Measurements from ENCODE around the gene HMGCL. TPM values are rescaled to one million over a fixed set of nuclear protein-coding genes. Genes with fewer than 3 reads are reported as not detected.

The HMGCL gene
- total RNA-seq, 1 donor from 2014 or later, result 30.0 TPM

DNA sequence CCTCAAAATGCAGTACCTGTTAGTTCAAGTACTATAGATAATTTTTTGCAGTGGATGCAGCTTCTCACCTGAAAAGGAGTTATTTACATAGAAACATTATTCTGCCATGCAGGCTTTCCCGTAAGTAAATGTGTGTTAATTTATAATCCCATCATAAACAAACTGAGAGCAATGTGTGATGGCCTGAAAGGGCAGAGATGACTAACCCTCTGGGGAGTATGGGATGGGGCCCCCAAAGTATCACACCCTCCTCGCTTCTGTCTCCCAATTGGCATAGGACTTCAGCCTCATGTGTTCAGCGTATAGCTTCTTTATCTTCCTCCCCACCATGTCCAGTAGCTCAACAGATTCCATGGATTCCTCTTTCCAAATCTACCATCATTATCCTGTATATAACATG, 7.6 kb downstream of the HMGCL start:
- peaks cover 6% of the 10 kb centered on the region for H3K36me3 Mint-ChIP-seq (ENCODE audit: low read depth, unreplicated experiment)
- DNase-seq (ENCODE audit: low spot score), result no peak
- H3K27ac Mint-ChIP-seq (ENCODE audit: unreplicated experiment), result no peak overlapping the region
- TF ChIP-seq, protein P1, sequence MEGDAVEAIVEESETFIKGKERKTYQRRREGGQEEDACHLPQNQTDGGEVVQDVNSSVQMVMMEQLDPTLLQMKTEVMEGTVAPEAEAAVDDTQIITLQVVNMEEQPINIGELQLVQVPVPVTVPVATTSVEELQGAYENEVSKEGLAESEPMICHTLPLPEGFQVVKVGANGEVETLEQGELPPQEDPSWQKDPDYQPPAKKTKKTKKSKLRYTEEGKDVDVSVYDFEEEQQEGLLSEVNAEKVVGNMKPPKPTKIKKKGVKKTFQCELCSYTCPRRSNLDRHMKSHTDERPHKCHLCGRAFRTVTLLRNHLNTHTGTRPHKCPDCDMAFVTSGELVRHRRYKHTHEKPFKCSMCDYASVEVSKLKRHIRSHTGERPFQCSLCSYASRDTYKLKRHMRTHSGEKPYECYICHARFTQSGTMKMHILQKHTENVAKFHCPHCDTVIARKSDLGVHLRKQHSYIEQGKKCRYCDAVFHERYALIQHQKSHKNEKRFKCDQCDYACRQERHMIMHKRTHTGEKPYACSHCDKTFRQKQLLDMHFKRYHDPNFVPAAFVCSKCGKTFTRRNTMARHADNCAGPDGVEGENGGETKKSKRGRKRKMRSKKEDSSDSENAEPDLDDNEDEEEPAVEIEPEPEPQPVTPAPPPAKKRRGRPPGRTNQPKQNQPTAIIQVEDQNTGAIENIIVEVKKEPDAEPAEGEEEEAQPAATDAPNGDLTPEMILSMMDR (IDR thresholded peaks at IDR 0.05; ENCODE audit: unreplicated experiment), result no peak
- H3K27me3 Mint-ChIP-seq (ENCODE audit: unreplicated experiment), result peaks cover 3% of the 10 kb centered on the region
- H3K4me1 Mint-ChIP-seq (ENCODE audit: unreplicated experiment), result peaks cover 4% of the 10 kb centered on the region
- peak overlapping the region; percentile 28 for H3K4me3 Mint-ChIP-seq (ENCODE audit: unreplicated experiment)
- H3K9me3 Mint-ChIP-seq (ENCODE audit: unreplicated experiment), result no peaks in the 10 kb centered on the region

DNA sequence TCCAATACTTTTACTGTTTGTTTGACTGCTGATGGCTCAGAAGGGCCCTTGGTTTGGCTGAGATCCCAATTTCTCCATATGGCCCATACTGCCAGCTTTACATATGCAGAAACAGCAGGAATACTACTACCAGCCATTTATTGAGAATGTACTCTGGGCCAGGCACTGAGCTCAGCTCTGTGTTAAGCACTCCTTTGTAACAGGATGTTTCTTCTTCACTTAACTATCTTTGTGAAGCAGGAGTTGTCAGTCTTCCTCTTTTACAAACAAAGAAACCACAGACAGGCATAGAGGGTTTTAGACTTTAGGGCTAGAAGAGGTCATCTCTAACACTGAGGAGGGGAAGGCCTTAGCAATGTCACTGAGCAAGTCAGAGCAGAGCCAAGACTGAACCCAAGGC, 8.3 kb downstream of the HMGCL start:
- H3K27ac Mint-ChIP-seq (ENCODE audit: unreplicated experiment), result no peak overlapping the region
- peaks cover 3% of the 10 kb centered on the region for H3K27me3 Mint-ChIP-seq (ENCODE audit: unreplicated experiment)
- DNase-seq (ENCODE audit: low spot score), result no peak
- peaks cover 4% of the 10 kb centered on the region for H3K4me1 Mint-ChIP-seq (ENCODE audit: unreplicated experiment)
- no peaks in the 10 kb centered on the region for H3K9me3 Mint-ChIP-seq (ENCODE audit: unreplicated experiment)
- TF ChIP-seq, protein P1 (IDR thresholded peaks at IDR 0.05; ENCODE audit: unreplicated experiment), result no peak
- peaks cover 6% of the 10 kb centered on the region for H3K36me3 Mint-ChIP-seq (ENCODE audit: low read depth, unreplicated experiment)
- no peak overlapping the region for H3K4me3 Mint-ChIP-seq (ENCODE audit: unreplicated experiment)

DNA sequence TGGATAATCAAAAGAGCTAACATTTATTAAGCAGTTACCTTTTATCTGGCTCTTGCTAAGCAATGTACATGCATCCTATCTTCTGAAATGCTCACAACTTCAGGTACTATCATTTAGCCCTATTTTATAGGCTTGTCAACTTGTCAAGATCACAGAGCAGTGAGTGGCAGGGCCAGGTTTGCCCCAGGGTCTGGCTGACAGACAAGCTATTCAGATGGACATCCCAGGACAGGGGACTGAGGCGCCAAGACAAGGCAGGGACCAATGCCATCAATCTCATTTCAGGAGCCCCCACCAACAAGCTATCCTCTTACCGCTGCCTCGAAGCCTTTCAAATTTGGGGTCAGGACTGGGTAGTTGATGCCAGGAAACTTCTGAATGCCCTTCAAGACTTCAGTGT, 8.9 kb downstream of the HMGCL start:
- H3K27ac Mint-ChIP-seq (ENCODE audit: unreplicated experiment), result no peak overlapping the region
- peaks cover 11% of the 10 kb centered on the region for H3K36me3 Mint-ChIP-seq (ENCODE audit: low read depth, unreplicated experiment)
- H3K27me3 Mint-ChIP-seq (ENCODE audit: unreplicated experiment), result peaks cover 3% of the 10 kb centered on the region
- TF ChIP-seq, protein P1 (IDR thresholded peaks at IDR 0.05; ENCODE audit: unreplicated experiment), result no peak
- H3K4me3 Mint-ChIP-seq (ENCODE audit: unreplicated experiment), result no peak overlapping the region
- H3K9me3 Mint-ChIP-seq (ENCODE audit: unreplicated experiment), result no peaks in the 10 kb centered on the region
- DNase-seq (ENCODE audit: low spot score), result no peak
- peaks cover 5% of the 10 kb centered on the region for H3K4me1 Mint-ChIP-seq (ENCODE audit: unreplicated experiment)

DNA sequence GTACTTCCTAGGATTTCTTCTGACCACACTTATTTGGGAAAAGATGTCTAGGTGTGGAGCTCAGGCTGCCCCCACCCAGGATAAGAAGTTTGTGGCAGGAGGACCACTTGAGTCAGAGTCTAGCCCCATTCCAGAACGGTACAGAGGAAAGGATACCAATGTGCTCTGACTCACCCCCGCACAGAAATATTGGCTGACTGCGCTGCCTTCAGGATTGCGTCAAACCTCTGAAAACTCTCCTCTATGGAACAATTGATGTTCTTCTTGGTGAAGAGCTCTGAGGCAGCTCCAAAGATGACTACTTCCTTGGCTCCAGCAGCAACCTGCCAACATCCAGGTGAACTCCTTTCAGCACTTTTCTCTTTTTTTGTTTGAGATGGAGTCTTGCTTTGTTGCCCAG, 11.2 kb downstream of the HMGCL start:
- Mint-ChIP-seq H3K9me3 (ENCODE audit: unreplicated experiment) (no peaks in the 10 kb centered on the region), H3K4me3 (ENCODE audit: unreplicated experiment) (no peak overlapping the region), H3K36me3 (ENCODE audit: low read depth, unreplicated experiment) (peaks cover 14% of the 10 kb centered on the region), H3K27me3 (ENCODE audit: unreplicated experiment) (peaks cover 2% of the 10 kb centered on the region), H3K4me1 (ENCODE audit: unreplicated experiment) (peaks cover 15% of the 10 kb centered on the region), H3K27ac (ENCODE audit: unreplicated experiment) (no peak overlapping the region)
- DNase-seq (ENCODE audit: low spot score), result no peak
- TF ChIP-seq, protein P1 (IDR thresholded peaks at IDR 0.05; ENCODE audit: unreplicated experiment), result no peak

DNA sequence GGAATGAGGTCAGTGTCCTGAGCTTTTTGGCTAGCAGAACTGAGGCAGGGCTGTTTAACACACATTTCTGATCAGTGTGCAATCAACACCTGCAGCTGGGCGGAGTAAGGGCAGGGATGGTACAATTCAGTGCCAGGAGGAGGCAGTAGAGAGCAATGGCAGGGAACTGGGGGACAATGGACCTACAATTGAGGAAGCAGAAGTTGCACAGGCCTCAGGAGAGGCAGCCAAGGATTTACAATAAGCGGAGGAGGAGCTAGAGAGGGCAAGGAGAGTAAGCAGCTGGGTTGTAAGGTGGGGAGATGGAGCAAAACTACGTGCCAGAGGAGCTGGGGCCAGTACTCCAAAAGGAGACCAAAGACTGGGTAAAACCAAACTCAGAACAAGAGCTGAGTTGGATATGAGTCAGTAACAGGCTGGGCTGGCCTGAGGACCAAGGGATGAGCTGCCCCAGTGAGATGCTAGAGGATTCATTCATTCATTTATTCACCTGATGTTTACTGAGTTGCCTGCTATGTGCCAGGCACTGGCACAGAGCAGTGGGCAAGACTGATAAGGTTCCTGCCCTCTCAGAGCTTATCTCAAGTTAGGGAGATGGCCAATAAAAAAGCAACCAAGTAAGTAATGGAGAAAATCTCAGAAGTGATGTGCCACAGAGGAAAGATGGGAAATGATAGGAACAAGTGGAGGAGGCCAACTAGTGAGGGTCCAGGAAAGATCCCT, 14.2 kb downstream of the HMGCL start:
- Mint-ChIP-seq H3K27ac (ENCODE audit: unreplicated experiment) (no peak overlapping the region), H3K36me3 (ENCODE audit: low read depth, unreplicated experiment) (peaks cover 25% of the 10 kb centered on the region), H3K4me1 (ENCODE audit: unreplicated experiment) (peaks cover 26% of the 10 kb centered on the region), H3K9me3 (ENCODE audit: unreplicated experiment) (no peaks in the 10 kb centered on the region), H3K4me3 (ENCODE audit: unreplicated experiment) (no peak overlapping the region), H3K27me3 (ENCODE audit: unreplicated experiment) (peaks cover 2% of the 10 kb centered on the region)
- DNase-seq (ENCODE audit: low spot score), result peak; percentile 71
- TF ChIP-seq, protein P1 (IDR thresholded peaks at IDR 0.05; ENCODE audit: unreplicated experiment), result peak; percentile 65
